ENCODE measurements around the gene MED12L. TPM values are rescaled to one million over a fixed set of nuclear protein-coding genes. Genes with fewer than 3 reads are reported as not detected.

The MED12L gene
- total and polyA plus RNA-seq, 2 donors from 2014 or later, result 0.13 to 0.82 TPM

- H3K9ac ChIP-seq (ENCODE audit: low read length in 3 of 3), result no peak overlapping the region
- H3K27ac ChIP-seq (ENCODE audit: low read depth in 2 of 2, low read length in 2 of 2), result no peak overlapping the region
- no peaks in the 10 kb centered on the region for H3K36me3 ChIP-seq (ENCODE audit: control insufficient read depth in 2 of 3, insufficient read depth in 3 of 3, low read length in 3 of 3)
- no peak overlapping the region for H3K4me3 ChIP-seq (ENCODE audit: low read length in 3 of 3)
- no peaks in the 10 kb centered on the region for H3K27me3 ChIP-seq (ENCODE audit: control insufficient read depth, insufficient read depth, low read length)
- TF ChIP-seq, protein P1, sequence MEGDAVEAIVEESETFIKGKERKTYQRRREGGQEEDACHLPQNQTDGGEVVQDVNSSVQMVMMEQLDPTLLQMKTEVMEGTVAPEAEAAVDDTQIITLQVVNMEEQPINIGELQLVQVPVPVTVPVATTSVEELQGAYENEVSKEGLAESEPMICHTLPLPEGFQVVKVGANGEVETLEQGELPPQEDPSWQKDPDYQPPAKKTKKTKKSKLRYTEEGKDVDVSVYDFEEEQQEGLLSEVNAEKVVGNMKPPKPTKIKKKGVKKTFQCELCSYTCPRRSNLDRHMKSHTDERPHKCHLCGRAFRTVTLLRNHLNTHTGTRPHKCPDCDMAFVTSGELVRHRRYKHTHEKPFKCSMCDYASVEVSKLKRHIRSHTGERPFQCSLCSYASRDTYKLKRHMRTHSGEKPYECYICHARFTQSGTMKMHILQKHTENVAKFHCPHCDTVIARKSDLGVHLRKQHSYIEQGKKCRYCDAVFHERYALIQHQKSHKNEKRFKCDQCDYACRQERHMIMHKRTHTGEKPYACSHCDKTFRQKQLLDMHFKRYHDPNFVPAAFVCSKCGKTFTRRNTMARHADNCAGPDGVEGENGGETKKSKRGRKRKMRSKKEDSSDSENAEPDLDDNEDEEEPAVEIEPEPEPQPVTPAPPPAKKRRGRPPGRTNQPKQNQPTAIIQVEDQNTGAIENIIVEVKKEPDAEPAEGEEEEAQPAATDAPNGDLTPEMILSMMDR (IDR thresholded peaks at IDR 0.05; ENCODE audit: borderline replicate concordance, extremely low read depth, insufficient read depth), result no peak
- no peak for DNase-seq
- no peaks in the 10 kb centered on the region for H3K4me1 ChIP-seq (ENCODE audit: control insufficient read depth in 2 of 3, insufficient read depth in 2 of 3, low read depth in 1 of 3, low read length in 3 of 3)
- H3K9me3 ChIP-seq (ENCODE audit: control insufficient read depth in 2 of 3, insufficient read depth in 1 of 3, low read length in 3 of 3), result no peaks in the 10 kb centered on the region
- intact Hi-C loops (cut with DNase I), result no loop called here
- no peak for FAIRE-seq
Observed at GRCh38 chr3:151275091-151275490, 189.6 kb downstream of the MED12L start.

DNA sequence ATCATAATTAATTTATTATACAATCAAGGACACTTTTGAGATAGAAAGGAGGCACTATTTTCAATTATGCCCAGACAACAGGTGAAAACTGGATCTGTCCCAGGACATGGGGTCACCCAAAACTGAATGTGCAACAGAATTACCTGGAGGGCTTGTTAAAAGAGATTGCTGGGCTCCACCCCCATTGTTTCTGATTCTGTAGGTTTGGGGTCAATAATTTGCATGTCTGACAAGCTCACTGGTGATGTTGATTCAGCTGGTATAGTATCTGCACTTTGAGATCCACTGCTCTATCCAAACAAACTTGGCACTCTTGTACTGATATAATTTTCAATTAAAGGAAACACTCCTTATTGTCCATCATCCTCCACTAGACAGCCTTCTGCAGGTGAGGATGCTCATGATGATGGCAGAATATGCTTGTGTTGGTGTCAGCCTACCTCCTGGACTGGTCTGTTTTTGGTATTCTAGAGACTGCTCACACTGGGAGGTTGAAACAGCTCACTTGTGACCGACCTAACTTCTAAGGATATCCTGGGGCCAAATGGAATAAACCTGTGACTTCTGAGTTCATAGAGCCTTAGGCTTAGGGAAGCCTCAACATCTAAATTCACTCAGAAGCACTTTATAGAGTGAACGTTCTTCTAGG is 190.7 kb downstream of the MED12L start:
- DNase-seq (no peak), FAIRE-seq (no peak)
- H3K27ac ChIP-seq (ENCODE audit: low read depth in 2 of 2, low read length in 2 of 2), result no peak overlapping the region
- intact Hi-C loops (cut with DNase I), result no loop called here
- no peaks in the 10 kb centered on the region for H3K36me3 ChIP-seq (ENCODE audit: control insufficient read depth in 2 of 3, insufficient read depth in 3 of 3, low read length in 3 of 3)
- H3K4me1 ChIP-seq (ENCODE audit: control insufficient read depth in 2 of 3, insufficient read depth in 2 of 3, low read depth in 1 of 3, low read length in 3 of 3), result no peaks in the 10 kb centered on the region
- no peaks in the 10 kb centered on the region for H3K27me3 ChIP-seq (ENCODE audit: control insufficient read depth, insufficient read depth, low read length)
- H3K9ac ChIP-seq (ENCODE audit: low read length in 3 of 3), result no peak overlapping the region
- no peaks in the 10 kb centered on the region for H3K9me3 ChIP-seq (ENCODE audit: control insufficient read depth in 2 of 3, insufficient read depth in 1 of 3, low read length in 3 of 3)
- TF ChIP-seq, protein P1 (IDR thresholded peaks at IDR 0.05; ENCODE audit: borderline replicate concordance, extremely low read depth, insufficient read depth), result no peak
- no peak overlapping the region for H3K4me3 ChIP-seq (ENCODE audit: low read length in 3 of 3)

GRCh38 chr3:151276687-151277042 is 191.2 kb downstream of the MED12L start:
- intact Hi-C loops (cut with DNase I), result no loop called here
- no peaks in the 10 kb centered on the region for H3K27me3 ChIP-seq (ENCODE audit: control insufficient read depth, insufficient read depth, low read length)
- no peaks in the 10 kb centered on the region for H3K9me3 ChIP-seq (ENCODE audit: control insufficient read depth in 2 of 3, insufficient read depth in 1 of 3, low read length in 3 of 3)
- H3K36me3 ChIP-seq (ENCODE audit: control insufficient read depth in 2 of 3, insufficient read depth in 3 of 3, low read length in 3 of 3), result no peaks in the 10 kb centered on the region
- H3K4me1 ChIP-seq (ENCODE audit: control insufficient read depth in 2 of 3, insufficient read depth in 2 of 3, low read depth in 1 of 3, low read length in 3 of 3), result no peaks in the 10 kb centered on the region
- FAIRE-seq, result no peak
- H3K9ac ChIP-seq (ENCODE audit: low read length in 3 of 3), result no peak overlapping the region
- TF ChIP-seq, protein P1 (IDR thresholded peaks at IDR 0.05; ENCODE audit: borderline replicate concordance, extremely low read depth, insufficient read depth), result no peak
- H3K27ac ChIP-seq (ENCODE audit: low read depth in 2 of 2, low read length in 2 of 2), result no peak overlapping the region
- DNase-seq, result no peak
- H3K4me3 ChIP-seq (ENCODE audit: low read length in 3 of 3), result no peak overlapping the region

DNA sequence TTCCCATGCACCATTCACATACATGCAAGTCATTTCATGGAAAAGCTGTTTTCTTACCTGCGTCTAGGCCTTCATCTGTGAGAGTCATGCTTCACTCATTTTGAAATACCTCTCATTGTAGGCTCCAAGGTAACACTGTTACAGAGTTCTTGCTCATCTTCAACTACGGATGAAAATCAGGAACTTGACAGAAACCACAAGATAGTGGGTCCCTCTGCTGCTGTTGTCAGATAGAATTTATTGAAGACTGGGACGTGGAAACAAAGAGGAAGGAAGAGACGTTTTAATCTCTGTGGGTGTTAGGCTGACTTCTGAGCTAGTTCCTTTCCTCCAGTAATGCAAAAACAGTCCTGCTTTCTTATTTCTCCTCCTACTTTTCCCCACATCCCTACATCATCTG is 192.8 kb downstream of the MED12L start, which contains the start of gene P2RY14:
Gene P2RY14, minus strand, starts transcription at position 313 of the 400 bp plus-strand sequence. CDS start 64,226 bp downstream, outside the sequence.
- Histone ChIP-seq H3K27me3 (ENCODE audit: control insufficient read depth, insufficient read depth, low read length) (no peaks in the 10 kb centered on the region), H3K27ac (ENCODE audit: low read depth in 2 of 2, low read length in 2 of 2) (no peak within 1 kb of the TSS), H3K9me3 (ENCODE audit: control insufficient read depth in 2 of 3, insufficient read depth in 1 of 3, low read length in 3 of 3) (no peaks in the 10 kb centered on the region), H3K36me3 (ENCODE audit: control insufficient read depth in 2 of 3, insufficient read depth in 3 of 3, low read length in 3 of 3) (no peaks in the 10 kb centered on the region), H3K4me3 (ENCODE audit: low read length in 3 of 3) (no peak within 1 kb of the TSS), H3K4me1 (ENCODE audit: control insufficient read depth in 2 of 3, insufficient read depth in 2 of 3, low read depth in 1 of 3, low read length in 3 of 3) (no peaks in the 10 kb centered on the region), H3K9ac (ENCODE audit: low read length in 3 of 3) (no peak within 1 kb of the TSS)
- TF ChIP-seq, protein P1 (IDR thresholded peaks at IDR 0.05; ENCODE audit: borderline replicate concordance, extremely low read depth, insufficient read depth), result no peak
- intact Hi-C loops (cut with DNase I), result no loop called here
- no peak for FAIRE-seq
- no peak for DNase-seq

All from kidney (tissue), 14 donors.